Measurements from ENCODE around the gene MDM1.

Gene MDM1

DNA sequence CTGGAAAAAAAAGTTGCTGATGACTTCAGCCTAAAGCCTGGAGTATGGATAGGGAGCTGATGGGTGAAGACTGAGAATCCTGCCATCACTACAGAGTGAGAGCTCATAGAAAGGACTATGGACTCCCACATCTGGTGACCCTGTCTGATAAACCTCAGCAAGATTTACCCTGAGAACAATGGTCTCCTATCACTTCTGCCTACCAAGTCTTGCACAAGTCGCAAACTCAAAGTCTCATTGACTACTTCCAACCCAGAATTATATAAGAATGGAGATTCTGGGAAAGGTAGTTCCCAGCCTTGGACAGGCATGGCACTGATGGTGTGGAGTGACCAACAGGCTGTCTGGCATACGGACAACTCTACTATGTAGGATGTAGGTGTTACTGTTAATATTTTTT is 9.7 kb upstream of the MDM1 start:
- Histone ChIP-seq H3K4me3 (ENCODE audit: severe bottlenecking) (no peak overlapping the region), H3K4me1 (ENCODE audit: insufficient read depth, poor library complexity, severe bottlenecking) (peaks cover 6% of the 10 kb centered on the region), H3K27ac (ENCODE audit: poor library complexity, severe bottlenecking) (no peak overlapping the region), H3K27me3 (ENCODE audit: insufficient read depth, poor library complexity, severe bottlenecking) (no peaks in the 10 kb centered on the region), H3K9me3 (ENCODE audit: severe bottlenecking) (no peaks in the 10 kb centered on the region), H3K36me3 (ENCODE audit: low read depth) (no peaks in the 10 kb centered on the region)
- ATAC-seq (ENCODE audit: low read depth), result no peak
- TF ChIP-seq, protein P1, sequence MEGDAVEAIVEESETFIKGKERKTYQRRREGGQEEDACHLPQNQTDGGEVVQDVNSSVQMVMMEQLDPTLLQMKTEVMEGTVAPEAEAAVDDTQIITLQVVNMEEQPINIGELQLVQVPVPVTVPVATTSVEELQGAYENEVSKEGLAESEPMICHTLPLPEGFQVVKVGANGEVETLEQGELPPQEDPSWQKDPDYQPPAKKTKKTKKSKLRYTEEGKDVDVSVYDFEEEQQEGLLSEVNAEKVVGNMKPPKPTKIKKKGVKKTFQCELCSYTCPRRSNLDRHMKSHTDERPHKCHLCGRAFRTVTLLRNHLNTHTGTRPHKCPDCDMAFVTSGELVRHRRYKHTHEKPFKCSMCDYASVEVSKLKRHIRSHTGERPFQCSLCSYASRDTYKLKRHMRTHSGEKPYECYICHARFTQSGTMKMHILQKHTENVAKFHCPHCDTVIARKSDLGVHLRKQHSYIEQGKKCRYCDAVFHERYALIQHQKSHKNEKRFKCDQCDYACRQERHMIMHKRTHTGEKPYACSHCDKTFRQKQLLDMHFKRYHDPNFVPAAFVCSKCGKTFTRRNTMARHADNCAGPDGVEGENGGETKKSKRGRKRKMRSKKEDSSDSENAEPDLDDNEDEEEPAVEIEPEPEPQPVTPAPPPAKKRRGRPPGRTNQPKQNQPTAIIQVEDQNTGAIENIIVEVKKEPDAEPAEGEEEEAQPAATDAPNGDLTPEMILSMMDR (IDR thresholded peaks at IDR 0.05; ENCODE audit: poor library complexity, severe bottlenecking), result no peak
- DNase-seq (ENCODE audit: low spot score), result no peak

DNA sequence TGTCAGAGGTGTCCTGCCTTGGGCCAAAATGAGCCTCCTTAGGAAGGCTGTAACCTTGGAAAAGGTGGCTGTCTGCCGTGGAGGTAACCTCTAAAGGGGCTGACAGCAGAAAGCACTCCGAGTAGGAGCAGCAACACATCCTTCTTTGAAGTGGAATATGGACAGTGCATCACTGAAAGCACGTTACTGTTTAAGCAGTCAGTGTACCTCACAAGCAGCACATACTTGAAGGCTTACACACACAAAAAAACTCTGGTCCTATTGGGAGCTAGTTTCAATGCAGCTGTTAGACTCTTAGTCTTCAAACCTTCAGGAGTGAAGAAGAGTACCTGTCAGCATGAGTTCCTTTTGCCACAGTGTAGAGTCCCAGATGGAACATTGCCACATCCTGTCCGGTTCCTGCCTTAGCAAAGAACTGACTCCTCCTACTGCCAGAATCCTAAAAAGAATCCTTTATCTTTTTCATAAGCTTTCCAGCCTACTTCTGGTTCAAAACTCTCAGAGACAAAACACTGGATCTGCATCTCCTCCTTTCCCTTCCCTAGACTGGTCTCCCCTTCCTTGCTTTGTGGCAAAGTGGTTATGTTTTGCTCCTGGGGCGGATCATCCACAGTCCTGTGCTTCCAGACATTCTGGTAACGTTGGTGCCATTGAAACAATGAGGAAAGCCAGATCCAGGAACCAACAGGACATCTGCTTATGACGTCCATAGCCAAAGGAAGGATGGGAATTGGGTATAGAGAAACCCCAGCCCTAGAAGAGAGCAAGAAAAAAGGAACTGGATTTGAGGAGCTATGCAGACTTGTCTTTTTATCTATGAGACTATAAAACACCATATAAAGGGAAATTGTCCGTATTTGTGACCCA is 8.5 kb upstream of the MDM1 start:
- DNase-seq (ENCODE audit: low spot score) (no peak), ATAC-seq (ENCODE audit: low read depth) (no peak)
- peaks cover 14% of the 10 kb centered on the region for H3K4me1 ChIP-seq (ENCODE audit: insufficient read depth, poor library complexity, severe bottlenecking)
- H3K27ac ChIP-seq (ENCODE audit: poor library complexity, severe bottlenecking), result no peak overlapping the region
- H3K9me3 ChIP-seq (ENCODE audit: severe bottlenecking), result no peaks in the 10 kb centered on the region
- H3K4me3 ChIP-seq (ENCODE audit: severe bottlenecking), result no peak overlapping the region
- H3K36me3 ChIP-seq (ENCODE audit: low read depth), result no peaks in the 10 kb centered on the region
- TF ChIP-seq, protein P1 (IDR thresholded peaks at IDR 0.05; ENCODE audit: poor library complexity, severe bottlenecking), result no peak
- H3K27me3 ChIP-seq (ENCODE audit: insufficient read depth, poor library complexity, severe bottlenecking), result no peaks in the 10 kb centered on the region

DNA sequence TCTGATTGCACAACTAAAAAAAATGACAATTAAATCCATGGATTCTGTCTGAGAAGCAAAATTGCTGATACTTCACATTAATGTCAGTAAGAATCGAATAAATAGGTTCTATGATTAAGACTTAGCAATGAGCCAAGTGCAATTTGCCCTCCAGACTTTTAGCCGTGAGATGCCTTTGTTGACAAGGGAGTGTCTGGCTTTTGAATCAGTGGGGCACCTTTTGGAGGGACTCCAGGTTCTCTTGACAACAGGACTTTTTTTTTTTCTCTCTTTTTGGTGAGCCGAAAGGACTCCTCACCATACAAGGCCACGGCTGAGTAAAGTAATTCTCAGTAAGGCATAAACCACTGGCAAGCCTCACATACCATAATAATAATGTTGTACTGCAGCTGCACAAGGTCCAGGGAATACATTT is 4.7 kb upstream of the MDM1 start:
- ATAC-seq (ENCODE audit: low read depth) (peak; percentile 15; the same call in 2 of the 3 replicates), DNase-seq (ENCODE audit: low spot score) (no peak)
- H3K9me3 ChIP-seq (ENCODE audit: severe bottlenecking), result no peaks in the 10 kb centered on the region
- no peaks in the 10 kb centered on the region for H3K27me3 ChIP-seq (ENCODE audit: insufficient read depth, poor library complexity, severe bottlenecking)
- H3K27ac ChIP-seq (ENCODE audit: poor library complexity, severe bottlenecking), result peak overlapping the region; percentile 4
- H3K36me3 ChIP-seq (ENCODE audit: low read depth), result no peaks in the 10 kb centered on the region
- TF ChIP-seq, protein P1 (IDR thresholded peaks at IDR 0.05; ENCODE audit: poor library complexity, severe bottlenecking), result no peak
- H3K4me3 ChIP-seq (ENCODE audit: severe bottlenecking), result no peak overlapping the region
- peaks cover 20% of the 10 kb centered on the region for H3K4me1 ChIP-seq (ENCODE audit: insufficient read depth, poor library complexity, severe bottlenecking)

DNA sequence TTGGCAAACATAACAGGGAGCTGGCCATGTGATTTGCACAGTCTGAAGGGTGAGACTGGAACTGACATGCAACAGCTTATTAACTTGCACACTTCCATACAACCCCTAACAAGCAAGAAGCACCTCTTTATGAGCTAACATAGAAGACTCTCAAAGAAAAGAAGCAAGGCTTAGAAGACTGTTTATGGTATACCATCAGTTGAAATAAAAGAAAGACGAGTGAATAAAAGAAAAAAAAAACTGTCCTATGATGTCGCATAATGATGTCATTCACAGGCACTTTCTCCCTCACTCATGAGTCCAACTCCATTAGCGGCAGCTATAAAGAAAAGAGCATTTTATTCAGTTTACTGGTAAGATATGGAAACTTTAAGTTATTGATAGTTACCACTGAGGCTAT is 3.3 kb upstream of the MDM1 start:
- no peak for DNase-seq (ENCODE audit: low spot score)
- Histone ChIP-seq H3K27ac (ENCODE audit: poor library complexity, severe bottlenecking) (no peak overlapping the region), H3K9me3 (ENCODE audit: severe bottlenecking) (no peaks in the 10 kb centered on the region), H3K4me3 (ENCODE audit: severe bottlenecking) (no peak overlapping the region), H3K4me1 (ENCODE audit: insufficient read depth, poor library complexity, severe bottlenecking) (peaks cover 20% of the 10 kb centered on the region), H3K36me3 (ENCODE audit: low read depth) (peaks cover 5% of the 10 kb centered on the region; the same call in 1 of the 2 replicates), H3K27me3 (ENCODE audit: insufficient read depth, poor library complexity, severe bottlenecking) (no peaks in the 10 kb centered on the region)
- TF ChIP-seq, protein P1 (IDR thresholded peaks at IDR 0.05; ENCODE audit: poor library complexity, severe bottlenecking), result no peak
- no peak for ATAC-seq (ENCODE audit: low read depth)

DNA sequence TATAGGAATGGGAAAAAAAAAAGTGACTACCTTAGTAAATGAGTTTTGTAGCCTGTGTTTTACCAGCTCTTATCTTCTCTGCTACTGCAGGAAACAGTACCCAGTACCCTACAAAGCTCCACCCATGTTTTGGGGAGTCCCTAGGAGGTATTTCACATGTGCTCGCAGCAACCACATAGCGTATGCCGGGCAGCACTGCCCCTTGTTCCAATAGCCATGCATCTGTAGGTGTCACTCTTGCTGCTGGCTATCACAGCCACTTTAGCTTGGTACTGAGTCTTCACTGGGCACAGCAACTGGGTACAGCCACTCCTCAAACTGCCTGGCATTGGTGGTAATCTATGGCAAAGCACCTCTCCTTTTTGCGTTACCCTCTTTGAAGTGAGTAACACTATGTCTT is 2.0 kb upstream of the MDM1 start:
- Histone ChIP-seq H3K36me3 (ENCODE audit: low read depth) (peaks cover 8% of the 10 kb centered on the region; the same call in 1 of the 2 replicates), H3K4me3 (ENCODE audit: severe bottlenecking) (no peak overlapping the region), H3K27ac (ENCODE audit: poor library complexity, severe bottlenecking) (no peak overlapping the region), H3K9me3 (ENCODE audit: severe bottlenecking) (no peaks in the 10 kb centered on the region), H3K4me1 (ENCODE audit: insufficient read depth, poor library complexity, severe bottlenecking) (peaks cover 20% of the 10 kb centered on the region), H3K27me3 (ENCODE audit: insufficient read depth, poor library complexity, severe bottlenecking) (no peaks in the 10 kb centered on the region)
- no peak for ATAC-seq (ENCODE audit: low read depth)
- no peak for DNase-seq (ENCODE audit: low spot score)
- TF ChIP-seq, protein P1 (IDR thresholded peaks at IDR 0.05; ENCODE audit: poor library complexity, severe bottlenecking), result peak; percentile 20
